Thoracic aorta (tissue), 2 donors: ENCODE data around the gene HELZ2. TPM values are rescaled to one million over a fixed set of nuclear protein-coding genes. Genes with fewer than 3 reads are reported as not detected.

Source experiments
- ATAC-seq: fragments of 150-250 bp; one replicate; pipeline ENCODE4 v1.8.0; 2017; ENCODE audit warnings: low read depth; ENCODE audit not compliant: insufficient number of reproducible peaks, low FRiP score
- DNase-seq: peaks from one replicate; pipeline ENCODE4 v3.0.0-alpha.2; 2020; ENCODE audit warnings: low spot score
- H3K27ac ChIP-seq, 2 donors: fragments of 200-600 bp; sonication (generic); 1 replicate in 1 of 2; 2 replicates in 1 of 2; pipeline ENCODE4 v1.5.1; 2016; ENCODE audit warnings: mild to moderate bottlenecking in 2 of 2, moderate library complexity in 2 of 2
- H3K27me3 ChIP-seq: fragments of 200-600 bp; sonication (generic); replicated peaks from 2 replicates; pipeline ENCODE4 v1.6.0; 2016; ENCODE audit warnings: mild to moderate bottlenecking; ENCODE audit not compliant: insufficient read depth
- H3K36me3 ChIP-seq: fragments of 200-600 bp; sonication (generic); one replicate; pipeline ENCODE4 v1.5.1; 2016
- H3K4me1 ChIP-seq, 2 donors: fragments of 200-600 bp; sonication (generic); 1 replicate in 1 of 2; 2 replicates in 1 of 2; pipeline versions ENCODE4 v1.5.1 to v1.6.0; 2016; ENCODE audit warnings: low read depth in 2 of 2, mild to moderate bottlenecking in 1 of 2; ENCODE audit not compliant: control insufficient read depth in 1 of 2
- H3K4me3 ChIP-seq: fragments of 200-600 bp; sonication (generic); 2 replicates; pipeline ENCODE4 v1.5.1; 2016; ENCODE audit warnings: mild to moderate bottlenecking
- H3K9me3 ChIP-seq: fragments of 200-600 bp; sonication (generic); 2 replicates; pipeline ENCODE4 v1.5.1; 2016
- total RNA-seq, 2 donors: library from RNA; depleted of rRNA; stranded (reverse); fragments of >200 nt; gene quantifications; one replicate each; pipeline versions ENCODE4 v1.1.0 to v1.2.3, GENCODE V29; 2016
- TF ChIP-seq, protein P1 (sequence below): fragments of 200-600 bp; sonication (generic); IDR thresholded peaks from one replicate; pipeline ENCODE4 v1.5.1; 2019; ENCODE audit warnings: antibody characterized with exemption

HELZ2 gene
- total RNA-seq, 2 donors from 2014 or later: 45.2 to 50.3 TPM

GRCh38 chr20:63540417-63541186 lies 33.4 kb downstream of the HELZ2 start:
- Histone ChIP-seq H3K36me3 (no peaks in the 10 kb centered on the region), H3K27ac (no peak overlapping the region), H3K9me3 (no peaks in the 10 kb centered on the region), H3K27me3 (no peaks in the 10 kb centered on the region), H3K4me1 (peaks cover 0 to 5% of the 10 kb centered on the region in 2 donors), H3K4me3 (no peak overlapping the region)
- DNase-seq (no peak), ATAC-seq (no peak)
- TF ChIP-seq, protein P1, sequence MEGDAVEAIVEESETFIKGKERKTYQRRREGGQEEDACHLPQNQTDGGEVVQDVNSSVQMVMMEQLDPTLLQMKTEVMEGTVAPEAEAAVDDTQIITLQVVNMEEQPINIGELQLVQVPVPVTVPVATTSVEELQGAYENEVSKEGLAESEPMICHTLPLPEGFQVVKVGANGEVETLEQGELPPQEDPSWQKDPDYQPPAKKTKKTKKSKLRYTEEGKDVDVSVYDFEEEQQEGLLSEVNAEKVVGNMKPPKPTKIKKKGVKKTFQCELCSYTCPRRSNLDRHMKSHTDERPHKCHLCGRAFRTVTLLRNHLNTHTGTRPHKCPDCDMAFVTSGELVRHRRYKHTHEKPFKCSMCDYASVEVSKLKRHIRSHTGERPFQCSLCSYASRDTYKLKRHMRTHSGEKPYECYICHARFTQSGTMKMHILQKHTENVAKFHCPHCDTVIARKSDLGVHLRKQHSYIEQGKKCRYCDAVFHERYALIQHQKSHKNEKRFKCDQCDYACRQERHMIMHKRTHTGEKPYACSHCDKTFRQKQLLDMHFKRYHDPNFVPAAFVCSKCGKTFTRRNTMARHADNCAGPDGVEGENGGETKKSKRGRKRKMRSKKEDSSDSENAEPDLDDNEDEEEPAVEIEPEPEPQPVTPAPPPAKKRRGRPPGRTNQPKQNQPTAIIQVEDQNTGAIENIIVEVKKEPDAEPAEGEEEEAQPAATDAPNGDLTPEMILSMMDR: no peak

DNA sequence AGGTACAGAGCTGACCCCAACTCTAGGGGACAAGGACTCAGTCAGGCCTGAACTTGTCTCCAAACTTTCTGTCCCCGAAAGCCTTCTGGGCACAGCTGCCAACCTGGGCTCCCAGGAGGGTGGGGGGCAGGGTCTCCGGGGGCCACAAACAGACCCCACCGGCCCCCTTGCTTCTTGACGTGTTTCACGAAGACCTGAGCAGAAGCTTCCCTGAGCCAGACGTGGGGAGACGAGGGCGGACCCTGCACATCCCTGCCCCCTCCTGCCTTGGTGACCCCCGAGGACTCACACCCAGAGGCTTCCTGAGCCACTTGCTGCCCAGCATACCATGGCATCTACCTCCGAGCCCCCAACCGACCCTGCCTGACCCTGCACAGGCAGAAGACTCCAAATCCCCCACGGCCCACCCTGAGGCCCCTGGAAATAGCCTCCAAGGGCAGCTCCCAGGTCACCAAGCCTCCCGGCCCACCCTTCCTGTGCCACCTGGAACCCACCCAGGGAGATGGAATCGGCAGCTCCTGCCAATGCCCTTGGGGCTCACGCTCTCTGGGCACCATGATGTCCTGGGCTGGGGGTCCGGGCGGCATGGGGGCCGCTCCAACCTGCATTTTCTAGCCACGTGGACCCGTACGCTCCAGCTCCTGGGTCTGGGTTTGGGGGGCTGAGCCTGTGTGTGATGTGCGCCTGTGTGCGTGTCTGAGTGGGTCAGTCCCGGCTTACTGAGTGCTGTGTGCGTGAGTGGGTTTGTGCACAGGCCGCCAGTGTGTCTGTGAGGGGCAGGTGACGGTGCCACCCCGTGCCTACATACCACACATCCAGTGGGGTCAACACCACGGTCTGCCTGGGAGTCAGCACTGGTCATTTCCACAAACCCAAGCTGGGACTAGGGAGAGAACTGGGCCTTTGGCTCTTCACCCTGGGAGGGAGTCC lies 34.3 kb downstream of the HELZ2 start:
- DNase-seq (no peak), ATAC-seq (no peak)
- peaks cover 0 to 5% of the 10 kb centered on the region in 2 donors for H3K4me1 ChIP-seq
- H3K27ac ChIP-seq: no peak overlapping the region
- no peaks in the 10 kb centered on the region for H3K9me3 ChIP-seq
- TF ChIP-seq, protein P1: no peak
- no peak overlapping the region for H3K4me3 ChIP-seq
- no peaks in the 10 kb centered on the region for H3K36me3 ChIP-seq
- no peaks in the 10 kb centered on the region for H3K27me3 ChIP-seq

DNA sequence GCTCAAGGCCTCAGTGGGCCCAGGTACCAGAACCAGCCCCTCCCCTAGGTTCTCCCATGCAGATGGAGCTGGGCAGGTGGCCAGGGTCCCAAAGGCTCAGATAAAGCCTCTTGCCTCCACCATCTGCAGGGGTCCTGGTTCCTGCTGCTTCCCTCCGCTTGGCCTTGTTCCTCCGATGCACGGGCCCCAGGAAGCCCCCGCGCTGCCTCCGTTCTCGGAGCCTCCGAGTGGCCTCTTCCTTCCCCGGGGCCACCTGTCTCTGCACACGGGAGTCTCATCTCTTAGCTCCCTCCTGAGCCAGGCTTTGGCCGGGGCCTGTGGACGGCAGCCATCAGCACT lies 35.0 kb downstream of the HELZ2 start:
- Histone ChIP-seq H3K4me1 (peaks cover 0 to 5% of the 10 kb centered on the region in 2 donors), H3K9me3 (no peaks in the 10 kb centered on the region), H3K27ac (no peak overlapping the region), H3K27me3 (no peaks in the 10 kb centered on the region), H3K36me3 (no peaks in the 10 kb centered on the region), H3K4me3 (no peak overlapping the region)
- DNase-seq (no peak), ATAC-seq (no peak)
- TF ChIP-seq, protein P1: no peak

DNA sequence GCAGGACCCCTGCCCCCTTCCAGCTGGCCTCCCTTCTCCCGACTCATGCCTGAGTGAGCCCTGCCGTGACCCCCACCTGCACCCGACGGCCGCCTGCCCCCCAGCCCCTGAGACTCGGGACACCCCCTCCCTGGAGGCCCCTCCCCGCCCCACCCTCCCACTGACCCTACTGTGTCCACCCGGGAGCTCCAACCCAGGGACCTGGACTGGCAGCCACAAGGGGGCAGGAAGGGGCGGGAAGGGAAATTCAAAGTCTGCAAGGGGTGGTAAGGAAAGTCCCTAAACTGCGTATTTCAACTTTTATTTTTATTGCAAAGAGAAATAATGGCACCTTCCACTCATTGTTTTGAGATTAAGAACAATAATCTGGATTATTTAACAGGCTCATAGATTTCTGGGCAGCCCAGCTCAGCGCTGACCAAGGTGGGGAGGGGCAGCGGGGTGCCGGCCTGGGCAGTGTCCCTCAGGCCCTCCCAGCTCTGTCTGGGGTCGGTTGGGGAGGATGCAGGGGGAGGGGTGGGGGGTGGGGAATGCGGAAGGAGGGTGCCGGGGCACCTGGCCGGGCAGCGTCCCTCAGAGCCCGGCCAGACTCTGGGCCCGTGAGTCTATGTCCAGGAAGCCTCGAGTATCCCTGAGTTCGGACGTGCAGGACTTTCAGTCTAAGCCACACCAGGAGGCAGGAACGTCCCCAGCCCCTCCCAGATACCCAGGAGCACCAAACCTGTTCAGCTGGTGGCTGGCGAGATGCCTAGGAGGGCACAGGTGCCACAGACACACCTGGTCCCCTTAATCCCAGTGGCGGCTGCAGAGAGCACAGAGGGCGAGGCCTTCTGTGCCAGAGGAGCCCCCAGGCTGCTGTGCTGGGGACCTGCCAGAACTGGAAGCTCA lies 35.6 kb downstream of the HELZ2 start:
- Histone ChIP-seq H3K27me3 (no peaks in the 10 kb centered on the region), H3K4me3 (peak overlapping the region; percentile 65), H3K27ac (no peak overlapping the region), H3K9me3 (no peaks in the 10 kb centered on the region), H3K36me3 (no peaks in the 10 kb centered on the region), H3K4me1 (peaks cover 0 to 5% of the 10 kb centered on the region in 2 donors)
- DNase-seq (no peak), ATAC-seq (peak; percentile 5)
- TF ChIP-seq, protein P1: no peak
